Transverse colon (tissue), 4 donors: ENCODE results near the gene DNAH2. TPM values are rescaled to one million over a fixed set of nuclear protein-coding genes. Genes with fewer than 3 reads are reported as not detected.

ENCODE experiments used
- DNase-seq: peaks from one replicate; pipeline ENCODE4 v3.0.0-alpha.2; 2019
- H3K27ac ChIP-seq, 4 donors: fragments of 200-600 bp; sonication (generic); 2 replicates each; pipeline ENCODE4 v1.5.1; 2016 to 2018; ENCODE audit warnings: inconsistent platforms in 4 of 4
- H3K27me3 ChIP-seq: fragments of 200-600 bp; sonication (generic); 2 replicates; pipeline ENCODE4 v1.5.1; 2017; ENCODE audit warnings: inconsistent platforms
- H3K36me3 ChIP-seq, 4 donors: fragments of 200-600 bp; sonication (generic); 2 replicates each; pipeline ENCODE4 v1.5.1; 2017 to 2019; ENCODE audit warnings: inconsistent platforms in 4 of 4
- H3K4me1 ChIP-seq, 4 donors: fragments of 200-600 bp; sonication (generic); 2 replicates each; pipeline ENCODE4 v1.5.1; 2017 to 2020; ENCODE audit warnings: inconsistent platforms in 4 of 4
- H3K4me3 ChIP-seq, 4 donors: fragments of 200-600 bp; sonication (generic); 1 replicate in 1 of 4; 2 replicates in 3 of 4; pipeline versions ENCODE4 v1.5.1 to v1.6.1; 2017 to 2019; ENCODE audit warnings: inconsistent platforms in 4 of 4
- H3K9me3 ChIP-seq, 2 donors: fragments of 200-600 bp; sonication (generic); 2 replicates each; pipeline ENCODE4 v1.5.1; 2017 to 2019; ENCODE audit warnings: inconsistent platforms in 2 of 2
- EP300 ChIP-seq: sonication (generic); formaldehyde crosslinking; IDR thresholded peaks from one replicate; pipeline ENCODE4 v1.6.1; 2017; ENCODE audit warnings: antibody characterized with exemption, low read depth
- POLR2A ChIP-seq: fragments of 450-650 bp; IDR thresholded peaks from one replicate; pipeline ENCODE4 v1.6.1; 2016; ENCODE audit warnings: antibody characterized with exemption, mild to moderate bottlenecking, moderate library complexity
- POLR2AphosphoS5 ChIP-seq, 3 donors: sonication (generic); formaldehyde crosslinking; IDR thresholded peaks; one replicate each; pipeline ENCODE4 v1.6.1; 2016; ENCODE audit warnings: antibody characterized with exemption in 3 of 3
- WGBS, 2 donors: methylation state at CpG; one replicate each; pipeline ENCODE4 v1.1.5; 2018; ENCODE audit warnings: low coverage in 1 of 2; 5-methylcytosine and 5-hydroxymethylcytosine counted together
- in situ Hi-C, 4 donors: fragments of 200-750 bp; cut with MboI; loops; one replicate each; pipeline versions ENCODE4 v1.15.0 to v1.15.1; 2017; ENCODE audit warnings: low sequenced_read_pairs in 3 of 4, low pct_ligation_motif_present in 1 of 4, low pct_unique_long_range_greater_than_20kb in 1 of 4
- intact Hi-C: fragments of 100-400 bp; cut with DNase I; formaldehyde crosslinking; loops from one replicate; pipeline ENCODE4 v1.15.1; 2023; ENCODE audit warnings: low total_unique reads
- total RNA-seq, 4 donors: library from RNA; depleted of rRNA; stranded (reverse); fragments of >200 nt; gene quantifications; one replicate each; pipeline ENCODE4 v1.1.0, GENCODE V29; 2016
- TF ChIP-seq, protein P1 (sequence below), 5 experiments: fragments of 200-600 bp in 3 of 5; fragments of 450-650 bp in 2 of 5; sonication (generic) in 3 of 5; IDR thresholded peaks; 1 replicate in 2 of 5; 2 replicates in 3 of 5; pipeline ENCODE4 v1.5.1; 2016 to 2017; ENCODE audit warnings: antibody characterized with exemption in 5 of 5, inconsistent platforms in 3 of 5, mild to moderate bottlenecking in 2 of 5, moderate library complexity in 1 of 5

The DNAH2 gene
- total RNA-seq, 4 donors from 2014 or later, result under 0.01 to 0.55 (median 0.18) TPM

GRCh38 chr17:7839190-7839875 is 121.8 kb downstream of the DNAH2 start:
- TF ChIP-seq POLR2AphosphoS5 (IDR thresholded peaks at IDR 0.05) (peak in 2 of 3 donors; percentile 37 to 79), EP300 (no peak), POLR2A (no peak)
- TF ChIP-seq, protein P1, sequence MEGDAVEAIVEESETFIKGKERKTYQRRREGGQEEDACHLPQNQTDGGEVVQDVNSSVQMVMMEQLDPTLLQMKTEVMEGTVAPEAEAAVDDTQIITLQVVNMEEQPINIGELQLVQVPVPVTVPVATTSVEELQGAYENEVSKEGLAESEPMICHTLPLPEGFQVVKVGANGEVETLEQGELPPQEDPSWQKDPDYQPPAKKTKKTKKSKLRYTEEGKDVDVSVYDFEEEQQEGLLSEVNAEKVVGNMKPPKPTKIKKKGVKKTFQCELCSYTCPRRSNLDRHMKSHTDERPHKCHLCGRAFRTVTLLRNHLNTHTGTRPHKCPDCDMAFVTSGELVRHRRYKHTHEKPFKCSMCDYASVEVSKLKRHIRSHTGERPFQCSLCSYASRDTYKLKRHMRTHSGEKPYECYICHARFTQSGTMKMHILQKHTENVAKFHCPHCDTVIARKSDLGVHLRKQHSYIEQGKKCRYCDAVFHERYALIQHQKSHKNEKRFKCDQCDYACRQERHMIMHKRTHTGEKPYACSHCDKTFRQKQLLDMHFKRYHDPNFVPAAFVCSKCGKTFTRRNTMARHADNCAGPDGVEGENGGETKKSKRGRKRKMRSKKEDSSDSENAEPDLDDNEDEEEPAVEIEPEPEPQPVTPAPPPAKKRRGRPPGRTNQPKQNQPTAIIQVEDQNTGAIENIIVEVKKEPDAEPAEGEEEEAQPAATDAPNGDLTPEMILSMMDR (IDR thresholded peaks at IDR 0.05), result no peak
- Histone ChIP-seq H3K4me3 (peak overlapping the region in 2 of 4 donors; percentile 20 to 79), H3K9me3 (no peaks in the 10 kb centered on the region), H3K36me3 (no peaks in the 10 kb centered on the region), H3K4me1 (peaks cover 37 to 87% (median 49%) of the 10 kb centered on the region in 4 donors), H3K27ac (peak overlapping the region; percentile 97 to 99 (median 99)), H3K27me3 (no peaks in the 10 kb centered on the region)
- in situ Hi-C loops (no loop called here), intact Hi-C loops (no loop called here)
- 66% methylated on average over 6 of the region's 6 CpGs; no CpG with 5 or more reads in 1 of the 2 donors for WGBS, 2 donors
- DNase-seq, result peak; percentile 88

GRCh38 chr17:7839876-7840261 is 122.3 kb downstream of the DNAH2 start:
- no peaks in the 10 kb centered on the region for H3K36me3 ChIP-seq
- in situ Hi-C loops, result no loop called here
- H3K4me3 ChIP-seq, result no peak overlapping the region
- no peaks in the 10 kb centered on the region for H3K27me3 ChIP-seq
- H3K4me1 ChIP-seq, result peaks cover 37 to 82% (median 49%) of the 10 kb centered on the region in 4 donors
- DNase-seq, result no peak
- 42% methylated on average over 2 of the region's 2 CpGs; no CpG with 5 or more reads in 1 of the 2 donors for WGBS, 2 donors
- intact Hi-C loops, result loop anchor here (5.0 kb wide), 1 partner anchor 598 kb away; the partner anchor contains the start of gene GABARAP
- no peaks in the 10 kb centered on the region for H3K9me3 ChIP-seq
- TF ChIP-seq, protein P1 (IDR thresholded peaks at IDR 0.05), result no peak
- TF ChIP-seq POLR2AphosphoS5 (IDR thresholded peaks at IDR 0.05) (no peak), EP300 (no peak), POLR2A (no peak)
- peak overlapping the region; percentile 97 to 99 (median 99) for H3K27ac ChIP-seq

DNA sequence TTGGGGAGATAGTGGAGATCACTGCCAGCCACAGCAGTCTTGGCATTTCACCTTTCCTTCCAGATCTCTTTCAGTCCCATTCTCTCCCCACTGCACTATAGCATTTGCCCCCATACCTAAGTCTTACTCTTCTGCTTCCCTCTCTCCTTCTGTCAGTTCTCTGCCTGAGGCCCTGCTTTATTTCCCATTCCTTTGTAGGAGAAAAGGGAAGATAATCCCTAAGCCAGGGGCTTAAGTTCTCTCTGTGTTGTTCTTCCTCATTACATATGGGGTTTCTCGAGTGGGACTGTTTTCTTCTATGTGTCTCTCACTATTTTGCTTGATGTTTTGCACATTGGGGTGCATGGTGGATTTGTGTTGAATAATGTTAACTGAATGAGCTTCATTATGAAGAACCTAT is 122.9 kb downstream of the DNAH2 start:
- intact Hi-C loops (loop anchor here (5.0 kb wide), 1 partner anchor 598 kb away; the partner anchor contains the start of gene GABARAP), in situ Hi-C loops (no loop called here)
- H3K27ac ChIP-seq, result peak overlapping the region; percentile 97 to 99 (median 99)
- TF ChIP-seq POLR2AphosphoS5 (IDR thresholded peaks at IDR 0.05) (no peak), EP300 (no peak)
- WGBS, 2 donors, result 20 to 43% methylated on average over 1 of the region's 1 CpG
- no peak for DNase-seq
- H3K27me3 ChIP-seq, result no peaks in the 10 kb centered on the region
- H3K36me3 ChIP-seq, result no peaks in the 10 kb centered on the region
- peaks cover 41 to 85% (median 55%) of the 10 kb centered on the region in 4 donors for H3K4me1 ChIP-seq
- H3K9me3 ChIP-seq, result no peaks in the 10 kb centered on the region
- no peak overlapping the region for H3K4me3 ChIP-seq

DNA sequence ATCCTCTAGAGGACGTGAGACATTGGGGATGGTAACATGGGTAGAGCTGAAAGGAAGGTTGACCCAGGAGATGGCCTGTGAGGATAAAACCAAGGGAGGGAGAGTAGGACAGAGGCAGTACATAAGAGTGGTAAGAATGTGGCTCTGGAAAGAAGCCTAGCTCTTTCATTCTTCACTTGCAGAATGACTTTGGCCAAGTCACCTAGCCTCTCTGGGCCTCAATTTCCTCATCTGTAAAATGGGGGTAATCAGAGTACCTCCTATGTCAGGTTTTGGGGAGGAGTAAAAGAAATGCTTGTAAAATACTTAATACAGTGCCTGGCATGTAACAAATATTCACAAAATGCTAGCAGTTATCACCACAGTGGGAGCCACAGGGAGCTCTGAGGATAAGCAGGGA is 123.3 kb downstream of the DNAH2 start:
- Histone ChIP-seq H3K4me1 (peaks cover 44 to 87% (median 58%) of the 10 kb centered on the region in 4 donors), H3K27me3 (no peaks in the 10 kb centered on the region), H3K36me3 (peaks cover 0 to 4% (median 1%) of the 10 kb centered on the region in 4 donors), H3K4me3 (peak overlapping the region in 2 of 4 donors; percentile 54 to 78), H3K9me3 (no peaks in the 10 kb centered on the region), H3K27ac (peak overlapping the region; percentile 97 to 99 (median 99))
- no peak for DNase-seq
- TF ChIP-seq, protein P1 (IDR thresholded peaks at IDR 0.05), result no peak
- TF ChIP-seq POLR2A (no peak), EP300 (no peak), POLR2AphosphoS5 (IDR thresholded peaks at IDR 0.05) (no peak)
- intact Hi-C loops (loop anchor here (5.0 kb wide), 1 partner anchor 599 kb away; the partner anchor contains the start of gene GABARAP), in situ Hi-C loops (no loop called here)
- 43 to 50% methylated on average over 1 of the region's 1 CpG for WGBS, 2 donors
